Neural progenitor cell (in vitro differentiated cells): ENCODE measurements around the gene CEP55.

ENCODE experiments used
- CTCF ChIP-seq: fragments of 200-600 bp; sonication (generic); IDR thresholded peaks from 2 replicates; pipeline ENCODE4 v1.5.1; 2017; ENCODE audit warnings: antibody characterized with exemption, mild to moderate bottlenecking
- EZH2 ChIP-seq: fragments of 200-600 bp; sonication (generic); IDR thresholded peaks from 2 replicates; pipeline ENCODE4 v1.6.1; 2017; ENCODE audit warnings: antibody characterized with exemption, mild to moderate bottlenecking, moderate library complexity
- EZH2phosphoT487 ChIP-seq: fragments of 200-600 bp; sonication (generic); IDR thresholded peaks from 2 replicates; pipeline ENCODE4 v1.6.1; 2017; ENCODE audit warnings: antibody characterized with exemption

- TF ChIP-seq CTCF (no peak), EZH2 (no peak), EZH2phosphoT487 (no peak)
Measured at GRCh38 chr10:93505075-93505474, 8.7 kb downstream of the CEP55 start.
